ENCODE results near the gene ELL2. TPM values are rescaled to one million over a fixed set of nuclear protein-coding genes. Genes with fewer than 3 reads are reported as not detected.

ELL2 gene
- total RNA-seq, 1 experiment from 2014 or later = 27.5 TPM

GRCh38 chr5:95864456-95864855 is 97.2 kb downstream of the ELL2 start:
- no peaks in the 10 kb centered on the region for H3K9me3 ChIP-seq (ENCODE audit: control insufficient read depth, low read depth, low read length)
- no peak overlapping the region for H2BK15ac ChIP-seq (ENCODE audit: low read depth, low read length)
- H4K5ac ChIP-seq (ENCODE audit: insufficient read length, low read depth, low read length) = no peak overlapping the region
- H4K8ac ChIP-seq (replicated peaks; ENCODE audit: insufficient read length, low read depth, low read length) = no peak overlapping the region
- H2AFZ ChIP-seq (ENCODE audit: low read length) = no peak overlapping the region
- peaks cover 4% of the 10 kb centered on the region; the same call in 1 of the 2 replicates for H3K4me1 ChIP-seq (ENCODE audit: insufficient read depth, low read length)
- no peak overlapping the region for H2BK20ac ChIP-seq (ENCODE audit: low read depth, low read length, poor library complexity, severe bottlenecking)
- Mint-ChIP-seq H3K4me3 (no peak overlapping the region), H3K27ac (no peak overlapping the region; a peak in 1 of 7 replicates), H3K9me3 (no peaks in the 10 kb centered on the region; a peak in 1 of 5 replicates), H3K36me3 (ENCODE audit: insufficient read depth in 1 of 3, low read depth in 3 of 3) (peaks cover 0 to 4% (median 0%) of the 10 kb centered on the region in 3 experiments; a peak in 1 of 7 replicates), H3K4me1 (peaks cover 16 to 18% of the 10 kb centered on the region in 2 experiments), H3K27me3 (ENCODE audit: low read depth) (no peaks in the 10 kb centered on the region; the same call in 1 of the 2 replicates)
- H3K23ac ChIP-seq (ENCODE audit: insufficient read length, low read depth, low read length) = no peak overlapping the region
- H4K91ac ChIP-seq (ENCODE audit: insufficient read length, low read depth, low read length) = no peak overlapping the region
- H3K9ac ChIP-seq (ENCODE audit: extremely low read depth, insufficient read length, low read length) = no peak overlapping the region
- no peak overlapping the region for H3K56ac ChIP-seq (ENCODE audit: insufficient read length, low read depth, low read length)
- no peaks in the 10 kb centered on the region for H3K27me3 ChIP-seq (ENCODE audit: insufficient read depth, low read length)
- H3T11ph ChIP-seq (ENCODE audit: low read length) = no peak overlapping the region
- H3K18ac ChIP-seq (ENCODE audit: insufficient read length, low read depth, low read length) = no peak overlapping the region
- H4K20me1 ChIP-seq (ENCODE audit: control insufficient read depth, insufficient read depth, insufficient read length) = no peaks in the 10 kb centered on the region
- no peak overlapping the region for H2AK5ac ChIP-seq (ENCODE audit: insufficient read length, low read length)
- H2BK120ac ChIP-seq (ENCODE audit: low read depth, low read length, poor library complexity, severe bottlenecking) = no peak overlapping the region
- WGBS (ENCODE audit: extremely low coverage, insufficient read length, low lambda C conversion rate) = no CpG with 5 or more reads among the region's 1 CpG
- H3K14ac ChIP-seq (ENCODE audit: insufficient read depth, low read length) = no peak overlapping the region
- H3K4me2 ChIP-seq (ENCODE audit: insufficient read depth, insufficient read length, low read length) = no peak overlapping the region
- no peaks in the 10 kb centered on the region for H3K79me2 ChIP-seq (ENCODE audit: insufficient read depth, low read length)
- H3K4ac ChIP-seq (ENCODE audit: low read depth, low read length) = no peak overlapping the region
- no peak overlapping the region for H2BK5ac ChIP-seq (ENCODE audit: insufficient read length, low read length)
- no peak overlapping the region for H3K27ac ChIP-seq (ENCODE audit: insufficient read length, low read depth, low read length)
- H3K23me2 ChIP-seq (ENCODE audit: insufficient read length, low read depth, low read length, poor library complexity, severe bottlenecking) = no peaks in the 10 kb centered on the region
- no peaks in the 10 kb centered on the region for H3K79me1 ChIP-seq (ENCODE audit: insufficient read depth, low read depth, low read length, poor library complexity, severe bottlenecking)
- no peak overlapping the region for H2BK12ac ChIP-seq (ENCODE audit: insufficient read length, low read depth, low read length)
- TF ChIP-seq, protein P1, sequence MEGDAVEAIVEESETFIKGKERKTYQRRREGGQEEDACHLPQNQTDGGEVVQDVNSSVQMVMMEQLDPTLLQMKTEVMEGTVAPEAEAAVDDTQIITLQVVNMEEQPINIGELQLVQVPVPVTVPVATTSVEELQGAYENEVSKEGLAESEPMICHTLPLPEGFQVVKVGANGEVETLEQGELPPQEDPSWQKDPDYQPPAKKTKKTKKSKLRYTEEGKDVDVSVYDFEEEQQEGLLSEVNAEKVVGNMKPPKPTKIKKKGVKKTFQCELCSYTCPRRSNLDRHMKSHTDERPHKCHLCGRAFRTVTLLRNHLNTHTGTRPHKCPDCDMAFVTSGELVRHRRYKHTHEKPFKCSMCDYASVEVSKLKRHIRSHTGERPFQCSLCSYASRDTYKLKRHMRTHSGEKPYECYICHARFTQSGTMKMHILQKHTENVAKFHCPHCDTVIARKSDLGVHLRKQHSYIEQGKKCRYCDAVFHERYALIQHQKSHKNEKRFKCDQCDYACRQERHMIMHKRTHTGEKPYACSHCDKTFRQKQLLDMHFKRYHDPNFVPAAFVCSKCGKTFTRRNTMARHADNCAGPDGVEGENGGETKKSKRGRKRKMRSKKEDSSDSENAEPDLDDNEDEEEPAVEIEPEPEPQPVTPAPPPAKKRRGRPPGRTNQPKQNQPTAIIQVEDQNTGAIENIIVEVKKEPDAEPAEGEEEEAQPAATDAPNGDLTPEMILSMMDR (conservative IDR thresholded peaks at IDR 0.05) = no peak
- no peak for DNase-seq
